ENCODE results near the gene CAPN13.

Gene CAPN13

DNA sequence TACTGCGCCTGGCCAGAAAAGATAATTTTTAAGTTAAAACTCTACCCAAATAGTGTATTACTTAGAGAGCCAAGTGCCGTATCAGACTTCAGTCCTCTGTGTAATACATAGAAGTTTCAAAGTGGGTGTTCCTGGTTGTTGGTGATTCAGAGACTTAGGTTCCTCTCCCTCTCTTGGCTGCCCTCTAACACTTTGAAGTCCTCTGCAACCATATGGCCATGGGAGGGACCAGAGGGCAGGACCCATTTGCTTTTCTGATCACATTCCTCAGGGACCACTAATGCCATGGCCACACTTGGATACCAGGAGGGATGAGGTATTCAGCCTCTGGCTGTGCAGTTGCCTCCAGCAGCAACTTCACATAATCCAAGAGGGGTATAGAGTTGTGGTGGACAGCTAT is 131.5 kb downstream of the CAPN13 start:
- peaks cover 3% of the 10 kb centered on the region; the same call in 1 of the 2 replicates for H3K9me3 ChIP-seq (ENCODE audit: control insufficient read depth, insufficient read depth, low read length)
- no peaks in the 10 kb centered on the region for H3K36me3 ChIP-seq (ENCODE audit: control insufficient read depth, insufficient read depth, low read length)
- no peak overlapping the region for H3K9ac ChIP-seq (ENCODE audit: low read depth, low read length)
- H3K27ac ChIP-seq (ENCODE audit: low read depth, low read length): no peak overlapping the region
- no peaks in the 10 kb centered on the region for H3K4me1 ChIP-seq (ENCODE audit: control insufficient read depth, insufficient read depth, low read length)
- H3K27me3 ChIP-seq (ENCODE audit: control insufficient read depth, insufficient read depth, low read length): no peaks in the 10 kb centered on the region
- H3K4me3 ChIP-seq (ENCODE audit: low read depth, low read length): no peak overlapping the region

DNA sequence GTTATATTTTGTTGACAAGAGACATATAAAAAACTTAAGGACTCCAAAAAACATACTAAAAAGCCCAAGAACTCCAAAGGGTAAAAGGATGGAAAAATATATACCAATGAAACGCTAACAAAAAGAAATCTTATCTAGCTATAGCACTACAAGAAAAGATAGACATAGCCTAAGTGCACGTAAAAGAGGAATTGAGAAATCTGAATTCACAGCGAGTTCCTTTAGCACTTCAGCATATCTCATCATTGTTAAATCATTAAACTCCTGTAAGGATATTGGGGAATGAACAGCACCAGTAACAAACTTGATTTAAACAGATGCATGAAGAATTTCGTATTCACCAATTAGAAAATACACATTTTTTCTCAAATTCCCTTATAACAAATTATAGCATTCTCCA is 134.1 kb downstream of the CAPN13 start:
- H3K4me3 ChIP-seq (ENCODE audit: low read depth, low read length): no peak overlapping the region
- H3K27ac ChIP-seq (ENCODE audit: low read depth, low read length): no peak overlapping the region
- H3K27me3 ChIP-seq (ENCODE audit: control insufficient read depth, insufficient read depth, low read length): no peaks in the 10 kb centered on the region
- no peaks in the 10 kb centered on the region for H3K4me1 ChIP-seq (ENCODE audit: control insufficient read depth, insufficient read depth, low read length)
- no peak overlapping the region for H3K9ac ChIP-seq (ENCODE audit: low read depth, low read length)
- H3K36me3 ChIP-seq (ENCODE audit: control insufficient read depth, insufficient read depth, low read length): no peaks in the 10 kb centered on the region
- H3K9me3 ChIP-seq (ENCODE audit: control insufficient read depth, insufficient read depth, low read length): peaks cover 19% of the 10 kb centered on the region
